ENCODE measurements around the gene MRPL24. TPM values are rescaled to one million over a fixed set of nuclear protein-coding genes. Genes with fewer than 3 reads are reported as not detected.

MRPL24 gene
- total and polyA plus RNA-seq, 9 of the 15 experiments (the other 6 are each of a cell fraction or from before 2014, with no cell fraction given): 74.3 to 267 (median 113) TPM

GRCh38 chr1:156725683-156726280 is 15.1 kb downstream of the MRPL24 start (continued):
- TF ChIP-seq RFX7 (CRISPR knock-in tag; IDR thresholded peaks at IDR 0.05) (no peak), MEF2A (IDR thresholded peaks at IDR 0.05; ENCODE audit: control insufficient read depth, low read depth, low read length) (no peak; the same call in 1 of the 2 replicates), TCFL5 (CRISPR knock-in tag; conservative IDR thresholded peaks at IDR 0.05) (no peak), NR2C2 (CRISPR knock-in tag; IDR thresholded peaks at IDR 0.05) (peak; percentile 66; the same call in 1 of the 2 replicates), NR2C2 (tag; IDR thresholded peaks at IDR 0.05) (no peak; the same call in 1 of the 2 replicates), GATAD2A (IDR thresholded peaks at IDR 0.05) (no peak), TEAD2 (tag; IDR thresholded peaks at IDR 0.05) (no peak), ZC3H8 (IDR thresholded peaks at IDR 0.05) (no peak), MYC (IDR thresholded peaks at IDR 0.05; ENCODE audit: low read depth, low read length) (peak; percentile 87), MYC (CRISPR knock-in tag; IDR thresholded peaks at IDR 0.05; ENCODE audit: borderline replicate concordance, low read depth) (no peak), NBN (IDR thresholded peaks at IDR 0.05; ENCODE audit: low read depth) (peak; percentile 75; the same call in 1 of the 2 replicates), E2F6 (IDR thresholded peaks at IDR 0.05; ENCODE audit: borderline replicate concordance in 1 of 2, extremely low read depth in 1 of 2, insufficient read depth in 1 of 2, insufficient read length in 1 of 2, low read depth in 1 of 2, low read length in 1 of 2, poor library complexity in 1 of 2, severe bottlenecking in 1 of 2) (peak; percentile 16 to 64), SRSF3 (IDR thresholded peaks at IDR 0.05; ENCODE audit: insufficient read depth, low read length) (no peak), FOXJ2 (tag; IDR thresholded peaks at IDR 0.05) (no peak), NFIC (IDR thresholded peaks at IDR 0.05) (no peak), EZH2 (IDR thresholded peaks at IDR 0.05; ENCODE audit: borderline replicate concordance, low read depth, low read length) (no peak), ERF (CRISPR knock-in tag; IDR thresholded peaks at IDR 0.05) (0 out of 2 replicates have a peak, but pooled peaks have one; percentile 3), ZNF347 (CRISPR knock-in tag; IDR thresholded peaks at IDR 0.05; ENCODE audit: low read depth) (no peak), STAT6 (CRISPR knock-in tag; IDR thresholded peaks at IDR 0.05) (no peak), AFF1 (IDR thresholded peaks at IDR 0.05; ENCODE audit: low read depth in 1 of 2, partially characterized antibody in 2 of 2) (peak; percentile 23 to 54), ZNF3 (CRISPR knock-in tag; IDR thresholded peaks at IDR 0.05) (no peak), GATA2 (CRISPR knock-in tag; IDR thresholded peaks at IDR 0.05) (no peak)
